ENCODE measurements around the gene ODAM.

ODAM gene, protein sequence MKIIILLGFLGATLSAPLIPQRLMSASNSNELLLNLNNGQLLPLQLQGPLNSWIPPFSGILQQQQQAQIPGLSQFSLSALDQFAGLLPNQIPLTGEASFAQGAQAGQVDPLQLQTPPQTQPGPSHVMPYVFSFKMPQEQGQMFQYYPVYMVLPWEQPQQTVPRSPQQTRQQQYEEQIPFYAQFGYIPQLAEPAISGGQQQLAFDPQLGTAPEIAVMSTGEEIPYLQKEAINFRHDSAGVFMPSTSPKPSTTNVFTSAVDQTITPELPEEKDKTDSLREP

DNA sequence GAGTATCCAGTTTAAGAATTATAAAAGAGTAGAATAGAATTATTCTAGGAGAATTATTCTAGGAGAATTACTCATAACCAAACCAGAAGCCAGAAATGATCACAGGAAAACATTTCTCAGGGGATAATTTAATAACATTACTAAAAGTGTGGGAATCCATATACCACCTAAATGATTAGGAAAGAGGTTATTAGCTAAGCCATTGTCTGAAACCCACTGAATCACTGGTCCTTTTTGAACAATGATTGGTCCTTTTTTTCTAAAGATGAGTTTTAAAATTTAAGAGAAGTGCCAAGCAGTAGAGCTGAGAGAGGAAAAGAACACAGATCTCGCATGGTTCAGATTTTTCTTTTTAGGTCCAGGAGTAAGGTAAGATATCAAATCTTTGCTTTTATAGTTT lies at the start of gene ODAM:
Gene ODAM, plus strand, starts transcription at position 301 of the 400 bp plus-strand sequence. CDS start 819 bp downstream, outside the sequence.
- no peak within 1 kb of the TSS for H3K27ac Mint-ChIP-seq
- DNase-seq (ENCODE audit: low spot score) = no peak
- no peaks in the 10 kb centered on the region for H3K36me3 Mint-ChIP-seq (ENCODE audit: low read depth)
- H3K4me3 Mint-ChIP-seq = no peak within 1 kb of the TSS
- H3K4me1 Mint-ChIP-seq (ENCODE audit: low read depth) = no peaks in the 10 kb centered on the region
- H3K9me3 Mint-ChIP-seq = no peaks in the 10 kb centered on the region
- H3K27me3 Mint-ChIP-seq (ENCODE audit: low read depth) = no peaks in the 10 kb centered on the region

DNA sequence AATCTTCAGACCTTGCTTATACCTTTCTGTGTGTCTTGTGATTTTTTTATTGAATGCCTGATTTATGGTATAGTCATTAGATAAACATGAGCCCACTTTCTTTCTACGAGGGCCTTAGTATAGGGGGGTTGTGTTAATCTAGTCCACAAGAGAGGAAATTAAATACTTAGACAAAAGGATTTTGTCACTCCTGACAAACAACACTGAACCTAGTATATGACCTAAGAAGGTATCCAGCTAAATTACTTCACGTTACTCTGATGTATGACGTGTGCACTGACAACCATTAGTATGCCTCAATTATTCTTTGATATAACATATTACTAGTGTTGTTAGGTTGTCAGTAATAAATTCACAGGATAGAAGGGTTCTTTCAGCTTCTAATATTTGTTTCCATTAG lies 44.3 kb upstream of the ODAM start:
- Mint-ChIP-seq H3K4me3 (no peak overlapping the region), H3K36me3 (ENCODE audit: low read depth) (no peaks in the 10 kb centered on the region), H3K4me1 (ENCODE audit: low read depth) (no peaks in the 10 kb centered on the region), H3K27ac (no peak overlapping the region), H3K27me3 (ENCODE audit: low read depth) (no peaks in the 10 kb centered on the region), H3K9me3 (no peaks in the 10 kb centered on the region)
- no peak for DNase-seq (ENCODE audit: low spot score)

DNA sequence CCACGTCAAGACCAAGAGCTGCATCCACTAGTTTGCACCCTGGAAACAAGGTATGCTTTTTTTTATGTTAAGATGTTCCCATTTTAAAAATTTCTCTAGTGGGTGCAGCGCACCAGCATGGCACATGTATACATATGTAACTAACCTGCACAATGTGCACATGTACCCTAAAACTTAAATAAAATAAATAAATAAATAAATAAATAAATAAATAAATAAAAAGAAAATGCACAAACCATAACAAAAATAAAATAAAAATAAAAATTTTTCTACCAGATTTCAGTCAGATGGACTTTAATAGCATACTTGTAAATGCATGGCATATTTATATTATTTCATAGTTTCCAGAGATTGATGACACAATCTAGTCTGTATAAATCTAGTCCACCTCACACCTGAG lies 43.4 kb upstream of the ODAM start:
- Mint-ChIP-seq H3K4me3 (no peak overlapping the region), H3K4me1 (ENCODE audit: low read depth) (no peaks in the 10 kb centered on the region), H3K9me3 (no peaks in the 10 kb centered on the region), H3K36me3 (ENCODE audit: low read depth) (no peaks in the 10 kb centered on the region), H3K27ac (no peak overlapping the region), H3K27me3 (ENCODE audit: low read depth) (no peaks in the 10 kb centered on the region)
- no peak for DNase-seq (ENCODE audit: low spot score)

DNA sequence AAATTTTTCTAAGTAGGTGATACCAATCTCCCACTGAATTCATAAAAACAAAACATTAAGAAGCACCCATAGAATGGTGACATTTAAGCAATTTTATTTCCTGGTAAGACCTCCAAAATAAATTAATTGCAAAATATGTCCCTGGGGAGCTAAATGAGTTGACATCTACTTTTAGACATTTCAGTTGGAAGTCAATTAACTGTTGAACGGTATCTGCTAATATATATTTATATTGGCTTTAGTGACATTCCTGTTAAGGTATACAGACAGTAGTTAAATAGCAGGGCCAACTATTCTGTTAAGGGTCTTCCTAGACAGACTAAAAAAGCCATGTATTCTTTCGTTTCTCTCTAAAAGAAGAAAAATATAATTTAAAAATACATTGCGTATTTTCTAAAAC lies 41.6 kb upstream of the ODAM start, which contains the start of gene PRR27:
Gene PRR27, plus strand, starts transcription at position 301 of the 400 bp plus-strand sequence. CDS start 139 bp downstream, outside the sequence.
- no peaks in the 10 kb centered on the region for H3K4me1 Mint-ChIP-seq (ENCODE audit: low read depth)
- H3K36me3 Mint-ChIP-seq (ENCODE audit: low read depth) = no peaks in the 10 kb centered on the region
- H3K27ac Mint-ChIP-seq = no peak within 1 kb of the TSS
- no peak for DNase-seq (ENCODE audit: low spot score)
- H3K9me3 Mint-ChIP-seq = no peaks in the 10 kb centered on the region
- H3K27me3 Mint-ChIP-seq (ENCODE audit: low read depth) = no peaks in the 10 kb centered on the region
- no peak within 1 kb of the TSS for H3K4me3 Mint-ChIP-seq

DNA sequence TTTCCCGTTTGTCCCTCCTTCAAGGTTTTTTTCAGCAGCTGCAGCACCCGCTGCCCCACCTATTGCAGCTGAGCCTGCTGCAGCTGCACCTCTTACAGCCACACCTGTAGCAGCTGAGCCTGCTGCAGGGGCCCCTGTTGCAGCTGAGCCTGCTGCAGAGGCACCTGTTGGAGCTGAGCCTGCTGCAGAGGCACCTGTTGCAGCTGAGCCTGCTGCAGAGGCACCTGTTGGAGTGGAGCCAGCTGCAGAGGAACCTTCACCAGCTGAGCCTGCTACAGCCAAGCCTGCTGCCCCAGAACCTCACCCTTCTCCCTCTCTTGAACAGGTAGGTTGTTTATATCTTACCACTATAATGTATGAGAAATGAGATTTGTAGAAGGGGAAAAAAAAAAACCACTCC lies 36.9 kb upstream of the ODAM start:
- Mint-ChIP-seq H3K4me1 (ENCODE audit: low read depth) (no peaks in the 10 kb centered on the region), H3K4me3 (no peak overlapping the region), H3K9me3 (no peaks in the 10 kb centered on the region), H3K27ac (no peak overlapping the region), H3K27me3 (ENCODE audit: low read depth) (no peaks in the 10 kb centered on the region), H3K36me3 (ENCODE audit: low read depth) (no peaks in the 10 kb centered on the region)
- no peak for DNase-seq (ENCODE audit: low spot score)

DNA sequence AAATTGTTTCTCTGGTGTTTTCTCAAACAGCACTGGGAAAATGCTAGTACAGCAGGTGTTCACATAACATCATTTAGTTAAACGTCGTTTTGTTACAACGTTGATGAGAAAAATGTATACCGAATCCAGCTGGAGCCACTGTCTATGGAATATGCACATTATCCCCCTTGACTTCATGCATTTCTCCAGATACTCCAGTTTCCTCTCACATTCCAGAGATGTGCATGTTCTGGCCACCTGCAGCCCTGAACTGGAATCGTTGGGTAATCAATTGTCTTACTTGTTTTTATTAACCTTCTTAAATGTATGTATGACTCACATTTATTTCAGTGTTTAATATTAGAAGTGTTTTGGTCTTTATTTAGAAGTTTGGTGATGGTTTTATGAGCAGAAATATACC lies 18.4 kb upstream of the ODAM start:
- no peak overlapping the region for H3K4me3 Mint-ChIP-seq

DNA sequence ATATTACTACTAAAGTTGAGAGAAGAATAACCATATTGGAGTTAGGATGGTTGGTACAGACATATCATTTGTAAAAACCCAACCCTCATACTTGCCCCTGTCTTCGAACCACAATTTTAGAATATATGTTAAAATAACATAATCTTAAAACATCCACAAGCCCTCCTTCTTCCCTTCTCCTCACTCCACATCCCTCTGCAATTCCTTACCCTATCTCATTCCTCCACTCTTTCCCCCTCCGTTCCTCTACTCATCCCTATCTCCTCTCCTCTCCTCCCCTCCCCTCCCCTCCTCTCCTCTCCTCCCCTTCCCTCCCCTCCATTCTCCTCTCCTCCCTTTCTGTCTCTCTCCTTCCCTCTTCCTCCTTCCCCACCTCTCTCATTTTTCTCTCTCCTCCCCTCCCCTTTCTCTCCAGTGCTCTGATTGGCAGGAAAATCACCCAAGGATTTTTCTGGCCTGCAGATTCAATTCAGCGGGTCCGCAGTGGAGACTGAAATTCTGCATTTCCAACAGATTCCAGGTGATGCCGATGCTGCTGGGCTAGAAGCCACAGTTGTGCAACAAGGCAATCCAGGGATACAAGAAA lies 17.4 kb upstream of the ODAM start:
- Mint-ChIP-seq H3K27me3 (ENCODE audit: low read depth) (no peaks in the 10 kb centered on the region), H3K36me3 (ENCODE audit: low read depth) (no peaks in the 10 kb centered on the region), H3K4me3 (no peak overlapping the region), H3K4me1 (ENCODE audit: low read depth) (no peaks in the 10 kb centered on the region), H3K27ac (no peak overlapping the region), H3K9me3 (no peaks in the 10 kb centered on the region)
- DNase-seq (ENCODE audit: low spot score) = no peak

More for the DNA sequence above, 18.4 kb upstream of the ODAM start:
- Mint-ChIP-seq H3K27ac (no peak overlapping the region), H3K27me3 (ENCODE audit: low read depth) (no peaks in the 10 kb centered on the region), H3K36me3 (ENCODE audit: low read depth) (no peaks in the 10 kb centered on the region), H3K9me3 (no peaks in the 10 kb centered on the region), H3K4me1 (ENCODE audit: low read depth) (no peaks in the 10 kb centered on the region)
- no peak for DNase-seq (ENCODE audit: low spot score)

DNA sequence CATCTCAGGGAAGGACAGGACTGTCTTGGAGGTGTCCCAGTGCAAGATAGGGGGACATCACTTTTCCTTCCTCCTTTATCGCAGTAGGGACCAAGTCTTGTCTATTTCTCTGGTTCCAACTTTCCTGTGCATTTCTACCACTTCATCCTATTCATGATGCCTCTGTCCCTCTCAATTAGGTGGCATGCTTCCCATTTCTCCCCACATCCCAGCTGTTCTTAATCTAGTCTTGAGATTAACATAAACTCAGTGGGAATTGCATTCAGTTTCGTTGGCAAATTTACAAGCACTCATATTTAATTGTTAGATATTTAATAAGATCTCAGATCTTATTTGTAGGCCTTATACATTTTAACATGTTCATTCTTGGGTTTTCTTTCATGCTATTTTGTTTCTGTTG lies 15.7 kb upstream of the ODAM start:
- no peak overlapping the region for H3K27ac Mint-ChIP-seq
- H3K4me1 Mint-ChIP-seq (ENCODE audit: low read depth) = no peaks in the 10 kb centered on the region

DNA sequence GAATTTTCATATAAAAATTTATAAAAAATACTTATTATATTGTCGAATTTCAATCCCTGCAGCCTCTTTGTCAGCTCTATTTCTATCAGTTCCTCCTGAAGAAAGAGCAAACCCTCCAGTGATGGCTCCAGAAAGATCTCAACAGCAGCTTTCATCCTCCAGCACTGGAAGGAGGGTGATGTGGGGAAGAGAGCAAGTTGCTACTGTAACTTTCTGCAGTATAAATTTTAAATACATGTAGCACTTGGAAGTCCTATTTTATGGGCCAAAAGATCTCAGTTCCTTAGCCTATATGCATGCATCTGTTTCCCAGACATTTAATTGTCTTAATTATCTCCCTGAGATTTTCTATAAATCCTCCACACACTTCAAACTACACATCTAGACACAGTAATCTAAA lies 13.7 kb upstream of the ODAM start:
- H3K36me3 Mint-ChIP-seq (ENCODE audit: low read depth) = no peaks in the 10 kb centered on the region
- no peak overlapping the region for H3K4me3 Mint-ChIP-seq
- H3K4me1 Mint-ChIP-seq (ENCODE audit: low read depth) = no peaks in the 10 kb centered on the region
- no peak for DNase-seq (ENCODE audit: low spot score)
- H3K9me3 Mint-ChIP-seq = no peaks in the 10 kb centered on the region
- H3K27me3 Mint-ChIP-seq (ENCODE audit: low read depth) = no peaks in the 10 kb centered on the region
- no peak overlapping the region for H3K27ac Mint-ChIP-seq

More for the DNA sequence above, 15.7 kb upstream of the ODAM start:
- no peak overlapping the region for H3K4me3 Mint-ChIP-seq
- DNase-seq (ENCODE audit: low spot score) = no peak
- no peaks in the 10 kb centered on the region for H3K9me3 Mint-ChIP-seq
- no peaks in the 10 kb centered on the region for H3K27me3 Mint-ChIP-seq (ENCODE audit: low read depth)
- H3K36me3 Mint-ChIP-seq (ENCODE audit: low read depth) = no peaks in the 10 kb centered on the region

DNA sequence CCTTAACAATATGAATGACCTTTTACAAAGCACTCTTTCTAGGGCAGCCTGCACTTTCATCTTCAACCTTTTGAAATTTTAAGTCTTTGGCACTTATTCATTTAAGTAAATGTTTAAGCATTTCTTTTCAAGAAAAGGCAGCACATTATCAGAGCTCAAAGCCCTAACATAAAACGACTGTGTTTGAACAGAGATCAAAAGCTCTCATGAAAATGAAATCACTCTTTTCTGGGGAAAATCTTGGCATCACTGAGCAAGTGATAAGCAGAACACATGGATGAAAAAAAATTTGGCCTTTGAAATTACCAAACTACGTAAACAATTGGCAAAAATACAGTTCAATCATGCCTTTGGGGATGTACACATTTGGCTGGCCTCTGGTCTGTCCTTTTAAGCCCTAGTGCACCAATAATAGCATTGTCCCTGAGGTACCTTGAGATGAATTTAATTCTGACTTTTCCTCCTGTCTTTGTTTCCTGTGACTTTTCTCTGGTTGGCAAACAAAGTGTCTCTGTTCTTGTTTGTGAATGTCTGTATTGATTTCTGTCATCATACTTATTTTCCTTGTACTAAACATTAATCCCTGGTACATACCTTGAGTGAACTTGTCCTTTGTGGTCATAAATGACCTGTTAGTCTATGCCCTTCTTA lies 12.9 kb upstream of the ODAM start:
- no peak overlapping the region for H3K27ac Mint-ChIP-seq
- H3K4me1 Mint-ChIP-seq (ENCODE audit: low read depth) = no peaks in the 10 kb centered on the region
- DNase-seq (ENCODE audit: low spot score) = no peak

DNA sequence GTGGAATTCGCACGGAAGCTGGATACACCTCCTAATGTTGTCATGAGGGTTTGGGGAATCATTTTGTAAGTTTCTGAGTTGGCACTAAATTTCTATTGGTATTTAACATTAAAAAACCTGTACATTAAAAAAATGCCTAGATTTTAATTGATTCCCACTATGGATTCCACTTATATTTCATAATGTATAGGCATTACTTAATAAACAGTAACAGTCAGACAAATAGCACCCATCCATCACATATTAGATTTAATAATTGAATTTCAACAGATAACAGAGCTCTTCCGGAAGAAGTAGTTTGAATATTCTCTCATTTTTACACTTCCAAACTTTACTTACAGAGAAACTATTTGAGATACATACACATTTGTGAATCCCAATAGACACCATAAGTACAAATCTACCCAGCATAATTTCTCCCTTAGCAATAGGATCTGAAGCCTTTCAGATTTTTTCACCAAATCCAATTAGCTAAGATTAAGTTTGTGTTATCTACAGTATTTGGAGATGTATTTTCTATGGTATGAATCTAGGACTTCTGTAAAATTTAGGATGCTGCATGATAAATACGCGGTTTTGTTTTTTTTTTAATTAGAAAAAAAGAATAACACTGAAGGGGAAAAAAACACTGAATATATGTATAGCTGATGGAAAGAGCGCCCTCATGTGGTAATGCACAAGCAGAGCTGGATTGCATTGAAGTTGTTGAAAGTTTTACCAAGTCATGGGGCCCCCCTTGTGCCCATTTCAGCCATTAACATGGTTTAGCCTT lies 12.2 kb upstream of the ODAM start:
- no peak overlapping the region for H3K4me3 Mint-ChIP-seq
- DNase-seq (ENCODE audit: low spot score) = no peak

More for the DNA sequence above, 12.9 kb upstream of the ODAM start:
- no peaks in the 10 kb centered on the region for H3K9me3 Mint-ChIP-seq
- no peak overlapping the region for H3K4me3 Mint-ChIP-seq
- no peaks in the 10 kb centered on the region for H3K27me3 Mint-ChIP-seq (ENCODE audit: low read depth)
- no peaks in the 10 kb centered on the region for H3K36me3 Mint-ChIP-seq (ENCODE audit: low read depth)

DNA sequence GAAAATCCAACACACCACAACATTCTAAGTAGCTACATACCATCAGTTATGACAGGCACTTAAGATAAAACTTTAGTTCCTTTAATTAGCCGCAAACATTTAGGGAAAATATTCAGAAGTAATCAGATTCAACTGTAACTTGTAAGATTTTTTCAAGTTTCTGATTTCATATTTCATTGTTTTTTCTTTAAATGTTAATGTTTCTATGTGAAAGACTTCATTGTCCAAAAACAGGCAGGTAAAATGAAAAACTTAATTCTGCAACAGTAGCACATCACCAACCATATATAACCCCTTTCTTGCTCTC lies 11.6 kb upstream of the ODAM start:
- H3K9me3 Mint-ChIP-seq = no peaks in the 10 kb centered on the region
- H3K4me1 Mint-ChIP-seq (ENCODE audit: low read depth) = no peaks in the 10 kb centered on the region
- DNase-seq (ENCODE audit: low spot score) = no peak
- H3K4me3 Mint-ChIP-seq = no peak overlapping the region
- no peaks in the 10 kb centered on the region for H3K36me3 Mint-ChIP-seq (ENCODE audit: low read depth)
- H3K27ac Mint-ChIP-seq = no peak overlapping the region
- no peaks in the 10 kb centered on the region for H3K27me3 Mint-ChIP-seq (ENCODE audit: low read depth)

More for the DNA sequence above, 12.2 kb upstream of the ODAM start:
- Mint-ChIP-seq H3K27ac (no peak overlapping the region), H3K4me1 (ENCODE audit: low read depth) (no peaks in the 10 kb centered on the region), H3K27me3 (ENCODE audit: low read depth) (no peaks in the 10 kb centered on the region), H3K36me3 (ENCODE audit: low read depth) (no peaks in the 10 kb centered on the region), H3K9me3 (no peaks in the 10 kb centered on the region)

DNA sequence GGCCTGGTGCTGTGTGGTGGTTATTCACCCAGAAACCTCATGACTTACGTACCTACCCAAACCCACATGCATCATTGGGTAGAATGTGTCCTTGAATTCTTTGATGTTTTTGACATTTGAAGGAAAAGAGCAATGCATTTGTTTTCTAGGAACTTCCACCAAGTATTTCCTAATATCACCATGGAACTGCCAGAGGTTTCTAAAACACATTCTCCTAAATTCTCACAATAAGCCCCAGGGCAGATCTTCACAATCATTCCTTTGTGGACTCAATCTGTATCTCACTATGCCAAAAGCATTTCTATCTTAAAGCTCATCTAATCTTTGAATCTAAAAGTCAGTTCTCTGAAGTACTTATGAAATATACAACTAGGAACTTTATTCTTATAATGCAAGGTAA lies 8.3 kb upstream of the ODAM start:
- Mint-ChIP-seq H3K36me3 (ENCODE audit: low read depth) (no peaks in the 10 kb centered on the region), H3K27me3 (ENCODE audit: low read depth) (no peaks in the 10 kb centered on the region), H3K4me3 (no peak overlapping the region), H3K9me3 (no peaks in the 10 kb centered on the region), H3K27ac (no peak overlapping the region), H3K4me1 (ENCODE audit: low read depth) (no peaks in the 10 kb centered on the region)
- no peak for DNase-seq (ENCODE audit: low spot score)

DNA sequence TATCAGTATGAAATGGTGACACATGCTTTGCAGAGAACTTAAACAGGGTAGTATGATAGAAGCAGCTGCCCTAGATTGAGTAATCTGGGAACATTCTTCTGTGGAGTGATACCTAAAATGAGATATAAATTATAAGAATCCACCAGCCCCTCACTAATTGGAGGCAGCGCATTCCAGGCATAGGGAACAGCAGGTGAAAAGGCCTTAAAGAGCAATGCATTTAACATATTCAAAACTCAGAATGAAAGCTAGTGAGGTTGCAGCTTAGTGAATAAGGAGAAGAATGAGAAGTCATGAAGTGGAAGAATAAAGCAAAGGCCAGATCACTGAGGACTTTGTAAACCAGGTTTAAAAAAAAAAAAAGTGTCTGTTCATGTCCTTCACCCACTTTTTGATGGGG lies 4.9 kb upstream of the ODAM start:
- DNase-seq (ENCODE audit: low spot score) = no peak
- Mint-ChIP-seq H3K9me3 (no peaks in the 10 kb centered on the region), H3K27ac (no peak overlapping the region), H3K4me1 (ENCODE audit: low read depth) (no peaks in the 10 kb centered on the region), H3K36me3 (ENCODE audit: low read depth) (no peaks in the 10 kb centered on the region), H3K4me3 (no peak overlapping the region), H3K27me3 (ENCODE audit: low read depth) (no peaks in the 10 kb centered on the region)

All from T-helper 2 cell treated with Interferon-gamma antibody and Interleukin-4, amounts not matched to agents 5 μg/mL and 100 μg/mL, for 36 hours (primary cell).